ENCODE results near the gene GNG4.
A peak's percentile ranks its signal among the peaks of the same experiment; 100 is the strongest.

GNG4 gene

GRCh38 chr1:235503403-235504121 lies 146.0 kb downstream of the GNG4 start:
- Histone ChIP-seq H3K4me3 (ENCODE audit: low read length in 2 of 2) (peak overlapping the region; percentile 88 to 98), H3K9ac (ENCODE audit: low read length in 2 of 2) (peak overlapping the region; percentile 68 to 96), H3K27ac (ENCODE audit: low read length) (peak overlapping the region; percentile 95), H3K4me1 (ENCODE audit: control insufficient read depth, insufficient read depth, low read length) (peaks cover 6% of the 10 kb centered on the region), H3K9me3 (ENCODE audit: control insufficient read depth in 2 of 2, low read length in 2 of 2) (no peaks in the 10 kb centered on the region), H3K36me3 (ENCODE audit: control insufficient read depth in 2 of 2, insufficient read depth in 2 of 2, low read length in 2 of 2) (no peaks in the 10 kb centered on the region), H3K27me3 (ENCODE audit: control insufficient read depth in 1 of 2, insufficient read depth in 2 of 2, low read length in 2 of 2) (no peaks in the 10 kb centered on the region)

GRCh38 chr1:235502601-235503402 lies 146.8 kb downstream of the GNG4 start:
- no peaks in the 10 kb centered on the region for H3K27me3 ChIP-seq (ENCODE audit: control insufficient read depth in 1 of 2, insufficient read depth in 2 of 2, low read length in 2 of 2)
- no peaks in the 10 kb centered on the region for H3K9me3 ChIP-seq (ENCODE audit: control insufficient read depth in 2 of 2, low read length in 2 of 2)
- peak overlapping the region; percentile 68 to 96 for H3K9ac ChIP-seq (ENCODE audit: low read length in 2 of 2)
- peak overlapping the region; percentile 95 for H3K27ac ChIP-seq (ENCODE audit: low read length)
- H3K4me3 ChIP-seq (ENCODE audit: low read length in 2 of 2), result peak overlapping the region; percentile 88 to 98
- no peaks in the 10 kb centered on the region for H3K36me3 ChIP-seq (ENCODE audit: control insufficient read depth in 2 of 2, insufficient read depth in 2 of 2, low read length in 2 of 2)
- peaks cover 6% of the 10 kb centered on the region for H3K4me1 ChIP-seq (ENCODE audit: control insufficient read depth, insufficient read depth, low read length)

GRCh38 chr1:235500971-235501540 lies 148.5 kb downstream of the GNG4 start:
- H3K27me3 ChIP-seq (ENCODE audit: control insufficient read depth in 1 of 2, insufficient read depth in 2 of 2, low read length in 2 of 2), result no peaks in the 10 kb centered on the region
- H3K4me3 ChIP-seq (ENCODE audit: low read length in 2 of 2), result no peak overlapping the region
- no peak overlapping the region for H3K27ac ChIP-seq (ENCODE audit: low read length)
- H3K4me1 ChIP-seq (ENCODE audit: control insufficient read depth, insufficient read depth, low read length), result peaks cover 6% of the 10 kb centered on the region
- H3K9ac ChIP-seq (ENCODE audit: low read length in 2 of 2), result peak overlapping the region in 1 of 2 donors; percentile 9
- H3K36me3 ChIP-seq (ENCODE audit: control insufficient read depth in 2 of 2, insufficient read depth in 2 of 2, low read length in 2 of 2), result no peaks in the 10 kb centered on the region
- no peaks in the 10 kb centered on the region for H3K9me3 ChIP-seq (ENCODE audit: control insufficient read depth in 2 of 2, low read length in 2 of 2)

Data from stomach smooth muscle (tissue), 2 donors.